NCI-H69 (cell line): ENCODE measurements around the gene SAPCD2.
"Not testable (repeated sequence)": the region's sequence is repeated elsewhere in the genome, so short reads cannot be mapped to it uniquely, and the experiment has no call there.

Experiments
- DNase-seq: peaks from one replicate; lab custom pipeline; 2025; lab: John Stamatoyannopoulos, UW

Gene SAPCD2, protein sequence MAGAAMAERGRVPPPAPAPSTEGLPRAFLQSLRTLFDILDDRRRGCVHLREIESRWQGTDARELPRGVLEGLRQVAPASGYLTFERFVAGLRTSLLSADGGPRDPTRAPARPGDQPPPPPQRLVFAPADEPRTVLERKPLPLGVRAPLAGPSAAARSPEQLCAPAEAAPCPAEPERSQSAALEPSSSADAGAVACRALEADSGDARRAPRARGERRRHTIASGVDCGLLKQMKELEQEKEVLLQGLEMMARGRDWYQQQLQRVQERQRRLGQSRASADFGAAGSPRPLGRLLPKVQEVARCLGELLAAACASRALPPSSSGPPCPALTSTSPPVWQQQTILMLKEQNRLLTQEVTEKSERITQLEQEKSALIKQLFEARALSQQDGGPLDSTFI

DNA sequence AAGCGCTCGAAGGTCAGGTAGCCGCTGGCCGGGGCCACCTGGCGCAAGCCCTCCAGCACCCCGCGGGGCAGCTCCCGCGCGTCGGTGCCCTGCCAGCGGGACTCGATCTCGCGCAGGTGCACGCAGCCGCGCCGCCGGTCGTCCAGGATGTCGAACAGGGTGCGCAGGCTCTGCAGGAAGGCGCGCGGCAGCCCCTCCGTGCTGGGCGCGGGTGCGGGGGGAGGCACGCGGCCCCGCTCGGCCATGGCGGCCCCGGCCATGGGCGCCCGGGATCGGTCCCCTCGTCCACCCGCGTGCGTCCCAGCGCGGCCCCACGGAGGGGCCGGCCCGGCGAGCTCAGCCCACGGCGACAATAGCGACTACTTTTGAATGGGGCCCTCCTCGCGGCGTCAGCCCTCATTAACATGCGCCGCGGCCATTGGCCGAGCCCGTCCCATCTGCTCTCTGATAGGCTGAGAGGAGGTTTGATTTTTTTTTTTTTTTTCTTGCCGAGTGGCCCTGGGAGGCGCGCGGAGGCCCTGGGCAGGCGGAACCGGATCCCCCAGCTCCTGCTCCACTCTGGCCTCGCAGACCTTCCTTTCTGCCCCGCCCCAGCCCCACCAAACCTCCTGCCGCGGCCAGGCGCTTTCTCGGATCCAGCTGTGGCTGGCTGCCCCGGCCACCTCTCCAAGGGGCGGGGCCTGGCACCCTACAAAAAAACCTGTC is at the start of gene SAPCD2:
TSS of gene SAPCD2 (minus strand) at position 357 of the 705 bp plus-strand sequence. CDS start at position 260, 97 bp downstream.
- peak; percentile 97 for DNase-seq

DNA sequence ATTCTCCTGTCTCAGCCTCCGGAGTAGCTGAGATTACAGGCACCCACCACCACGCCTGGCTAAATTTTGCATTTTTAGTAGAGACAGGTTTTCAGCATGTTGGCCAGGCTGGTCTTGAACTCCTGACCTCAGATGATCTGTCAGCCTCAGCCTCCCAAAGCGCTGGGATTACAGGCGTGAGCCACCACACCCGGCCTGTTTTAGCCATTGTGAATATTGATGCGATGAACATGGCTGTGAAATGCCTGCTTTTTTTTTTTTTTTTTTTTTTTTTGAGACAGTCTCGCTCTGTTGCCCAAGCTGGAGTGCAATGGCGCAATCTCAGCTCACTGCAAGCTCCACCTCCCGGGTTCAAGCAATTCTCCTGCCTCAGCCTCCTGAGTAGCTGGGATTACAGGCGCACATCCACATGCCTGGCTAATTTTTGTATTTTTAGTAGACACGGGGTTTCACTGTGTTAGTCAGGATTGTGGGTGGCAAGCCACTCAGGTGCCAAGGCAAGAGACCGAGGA is 47.8 kb upstream of the SAPCD2 start:
- not testable (repeated sequence) for DNase-seq

DNA sequence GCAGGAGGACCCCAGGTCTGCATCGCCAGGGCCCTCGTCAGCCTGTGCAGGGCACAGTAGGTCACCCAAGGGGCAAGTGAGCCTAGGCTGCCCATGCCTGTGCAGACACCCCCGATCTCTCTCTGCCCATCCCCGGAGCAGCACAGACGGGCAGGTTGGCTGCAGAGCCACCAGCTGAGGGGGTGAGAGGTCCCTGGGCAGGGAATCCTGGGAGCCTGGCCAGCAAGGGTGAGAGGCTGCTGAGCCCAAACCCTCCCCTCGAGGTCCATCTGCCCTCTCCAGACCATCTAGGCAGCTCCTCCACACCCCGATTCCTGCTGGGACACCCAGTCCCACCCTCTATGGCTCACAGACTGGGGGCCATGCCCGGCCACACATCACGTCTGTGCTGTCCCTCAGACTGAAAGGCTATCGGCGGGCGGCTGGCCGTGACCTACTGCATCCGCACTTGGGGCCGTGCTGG is 46.9 kb upstream of the SAPCD2 start:
- no peak for DNase-seq

DNA sequence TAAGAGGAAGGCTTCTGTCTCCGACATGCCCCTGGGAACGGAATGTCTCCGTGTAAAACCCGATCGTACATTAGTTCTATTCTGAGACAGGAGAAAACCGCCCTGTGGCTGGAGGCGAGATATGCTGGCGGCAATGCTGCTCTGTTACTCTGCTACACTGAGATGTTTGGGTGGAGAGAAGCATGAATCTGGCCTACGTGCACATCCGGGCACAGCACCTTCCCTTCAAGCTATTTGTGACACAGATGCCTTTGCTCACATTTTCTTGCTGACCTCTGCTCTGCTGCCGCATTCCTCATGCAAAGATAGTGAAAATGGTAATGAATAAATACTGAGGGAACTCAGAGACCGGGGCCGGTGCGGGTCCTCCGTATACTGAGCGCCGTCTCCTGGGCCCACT is 46.4 kb upstream of the SAPCD2 start:
- DNase-seq, result no peak

DNA sequence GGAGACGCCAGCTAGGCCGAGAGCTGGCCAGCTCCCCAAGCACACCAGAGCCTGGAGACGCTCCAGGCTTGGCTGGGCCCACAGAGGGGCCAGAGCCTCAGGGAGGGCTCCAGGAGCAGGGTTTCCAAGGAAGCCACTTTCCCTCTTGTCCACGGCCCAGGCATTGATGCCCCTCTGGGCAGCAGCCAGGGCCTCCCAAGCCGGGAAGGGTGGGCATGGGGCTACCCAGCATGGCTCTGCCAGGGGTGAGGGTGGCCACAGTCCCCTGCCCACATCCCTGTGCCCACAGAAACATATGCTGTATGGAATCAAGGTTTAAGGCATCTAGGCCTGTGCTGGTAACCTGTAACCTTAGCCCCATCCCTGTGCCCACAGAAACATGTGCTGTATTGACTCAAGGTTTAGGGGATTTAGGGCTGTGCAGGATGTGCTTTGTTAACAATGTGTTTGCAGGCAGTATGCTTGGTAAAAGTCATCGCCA is 45.7 kb upstream of the SAPCD2 start:
- DNase-seq, result no peak

DNA sequence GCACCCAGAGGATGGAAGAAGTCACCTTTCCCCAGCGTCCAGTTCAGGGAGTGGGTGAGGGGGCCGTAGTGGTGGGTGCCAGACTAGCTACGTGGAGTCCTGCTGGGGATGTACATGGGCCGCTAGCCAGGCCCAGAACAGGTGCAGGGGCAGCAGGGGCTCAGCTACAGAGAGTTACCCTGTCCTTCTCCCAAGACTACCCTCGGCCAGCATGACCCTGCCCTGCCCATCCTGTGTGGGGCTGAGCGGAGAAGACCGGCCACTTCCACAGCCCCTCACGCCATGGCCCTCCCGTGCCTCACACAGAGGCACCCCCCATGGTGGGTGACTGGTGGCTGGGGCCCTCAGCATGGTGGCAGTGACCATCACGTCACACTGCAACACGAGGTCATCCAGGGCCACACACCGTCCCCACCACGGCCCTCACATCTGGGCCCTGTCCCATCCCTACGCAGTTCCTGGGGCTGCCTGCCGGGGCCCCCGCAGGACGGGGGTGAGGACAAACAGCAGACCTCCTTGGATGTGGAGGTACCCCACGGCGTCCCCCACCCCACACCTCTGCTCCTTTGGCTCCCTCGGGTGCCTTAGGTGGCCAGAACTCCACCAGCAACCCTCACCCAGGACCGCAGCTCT is 45.2 kb upstream of the SAPCD2 start:
- no peak for DNase-seq

DNA sequence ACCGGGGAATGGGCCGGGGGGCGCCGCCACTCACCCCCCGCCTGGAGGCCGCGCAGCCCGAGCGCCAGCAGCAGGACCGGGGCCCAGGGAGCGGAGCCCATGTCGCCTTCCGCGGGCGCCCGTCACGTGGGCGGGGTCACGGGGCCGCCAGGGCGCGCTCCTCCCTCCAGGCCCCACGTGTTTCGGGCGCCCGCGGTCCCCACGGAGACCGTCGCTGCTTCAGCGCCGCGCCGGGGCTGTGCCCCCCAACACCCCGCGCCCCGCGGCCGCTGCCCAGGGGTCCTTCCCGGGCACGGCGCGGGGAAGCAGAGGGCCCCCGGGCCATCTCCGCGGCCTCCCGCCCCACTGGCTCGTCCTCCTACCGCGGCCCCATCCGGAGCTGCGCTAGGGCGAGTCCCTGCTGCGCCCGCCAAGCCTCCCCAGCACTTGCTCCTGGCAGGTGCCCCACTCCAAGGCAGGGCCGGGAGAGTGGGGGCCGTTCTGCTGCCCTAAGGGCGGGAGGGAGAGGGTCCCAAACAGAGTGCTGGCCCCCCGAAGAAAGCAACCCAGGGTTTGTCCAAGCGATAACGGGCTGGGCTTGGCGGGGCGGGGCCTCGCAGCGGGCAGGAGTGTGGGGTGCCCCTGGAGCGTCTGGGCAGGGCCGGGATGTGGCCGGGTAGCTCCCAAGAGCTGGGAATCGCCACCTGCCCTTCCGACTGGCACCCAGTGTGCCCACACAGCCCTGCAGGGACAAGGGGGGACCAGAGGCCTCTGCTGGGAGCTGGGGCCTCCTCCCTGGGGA is 44.4 kb upstream of the SAPCD2 start, which contains the start of gene DPP7:
TSS of gene DPP7 (minus strand) at position 121 of the 781 bp plus-strand sequence. CDS start at position 101, 20 bp downstream.
- peak; percentile 83 for DNase-seq

DNA sequence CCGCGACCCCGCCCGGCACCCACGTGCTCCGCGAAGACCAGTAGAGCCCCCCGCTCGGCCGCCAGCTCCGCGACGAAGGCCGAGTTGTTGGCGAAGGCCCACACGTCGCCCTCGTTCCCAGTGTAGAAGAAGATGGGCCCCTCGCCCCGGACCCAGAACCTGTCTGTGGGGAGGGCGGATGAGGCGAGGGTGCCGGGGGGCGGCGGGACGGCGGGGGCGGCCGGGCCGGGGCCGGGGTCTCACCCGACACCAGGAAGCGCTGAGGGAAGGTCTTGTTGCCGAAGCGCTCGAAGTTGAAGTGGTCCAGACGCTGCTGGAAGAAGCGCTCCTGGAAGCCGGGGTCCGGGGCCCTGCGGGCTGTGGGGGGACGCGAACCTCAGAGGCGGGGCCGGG is 43.9 kb upstream of the SAPCD2 start:
- no peak for DNase-seq

DNA sequence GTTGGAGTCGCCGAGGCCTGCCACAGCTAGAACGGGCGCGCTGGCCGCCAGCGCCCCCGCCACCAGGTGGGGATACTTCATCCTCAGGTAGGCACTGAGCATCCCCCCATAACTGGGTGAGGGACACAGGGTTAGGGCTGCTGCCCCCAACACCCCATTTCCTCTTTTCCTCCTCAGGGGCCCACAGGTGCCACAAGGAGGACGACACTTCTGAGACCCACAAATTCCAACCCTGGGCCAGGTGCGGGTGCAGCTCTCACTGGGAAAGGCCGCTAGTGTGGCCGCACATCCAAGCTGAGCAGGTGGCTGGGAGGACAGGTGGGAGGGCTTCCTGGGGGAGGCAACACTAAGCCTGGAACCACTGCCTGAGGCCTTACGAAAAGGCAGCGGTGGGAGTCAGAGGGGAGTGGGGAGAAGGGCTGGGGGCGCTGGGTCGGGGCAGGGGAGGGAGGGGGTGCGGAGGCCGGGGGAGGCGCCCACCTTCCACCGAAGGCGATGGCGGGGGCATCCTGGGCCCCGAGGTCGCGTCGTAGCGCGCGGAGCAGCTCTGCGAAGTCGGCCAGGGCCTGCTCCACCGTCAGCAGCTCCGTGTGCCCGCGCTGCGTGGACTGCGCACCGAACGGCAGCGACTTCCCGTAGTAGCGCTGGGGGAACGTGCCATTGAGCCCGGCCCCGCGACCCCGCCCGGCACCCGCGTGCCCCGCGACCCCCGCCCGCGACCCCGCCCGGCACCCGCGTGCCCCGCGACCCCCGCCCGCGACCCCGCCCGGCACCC is 43.2 kb upstream of the SAPCD2 start:
- DNase-seq, result no peak

DNA sequence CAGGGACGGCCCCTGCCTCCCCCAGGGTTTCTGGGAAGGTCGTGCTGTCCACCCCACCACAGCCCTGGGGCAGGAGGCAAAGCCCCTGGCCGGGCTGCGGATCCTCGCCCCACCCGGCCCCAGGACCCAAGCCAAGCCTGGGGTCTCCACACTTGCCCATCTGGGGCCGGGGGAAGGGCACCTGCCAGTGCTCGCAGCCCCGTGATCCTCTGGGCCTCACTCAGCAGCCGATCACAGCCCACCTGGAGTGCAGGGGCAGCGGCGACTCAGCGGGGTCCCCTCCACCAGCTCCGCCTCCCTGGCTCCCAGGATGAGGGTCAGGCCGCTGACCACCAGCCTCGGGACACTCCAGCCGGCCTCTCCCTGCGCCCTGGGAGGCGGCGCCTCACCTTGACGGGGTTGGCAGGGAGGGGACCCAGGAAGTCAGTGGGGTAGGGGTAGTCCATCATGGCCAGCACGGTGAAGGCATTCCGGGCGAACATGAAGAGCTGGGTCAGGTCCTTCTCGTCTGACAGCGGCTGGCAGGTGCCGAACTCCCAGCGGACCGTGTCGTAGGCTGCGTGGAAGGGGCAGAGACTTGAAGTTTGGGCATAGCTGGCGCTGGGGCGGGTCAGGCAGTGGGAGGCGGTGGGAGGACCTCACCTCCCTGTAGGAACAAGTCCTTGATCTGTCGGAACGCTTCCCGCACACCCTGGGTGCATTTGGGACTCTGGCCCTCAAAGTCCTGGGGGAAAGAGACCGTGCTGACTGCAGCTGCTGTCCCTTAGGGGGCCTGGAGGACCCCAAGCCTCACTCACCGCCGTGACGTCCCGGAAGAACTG is 42.4 kb upstream of the SAPCD2 start:
- no peak for DNase-seq

DNA sequence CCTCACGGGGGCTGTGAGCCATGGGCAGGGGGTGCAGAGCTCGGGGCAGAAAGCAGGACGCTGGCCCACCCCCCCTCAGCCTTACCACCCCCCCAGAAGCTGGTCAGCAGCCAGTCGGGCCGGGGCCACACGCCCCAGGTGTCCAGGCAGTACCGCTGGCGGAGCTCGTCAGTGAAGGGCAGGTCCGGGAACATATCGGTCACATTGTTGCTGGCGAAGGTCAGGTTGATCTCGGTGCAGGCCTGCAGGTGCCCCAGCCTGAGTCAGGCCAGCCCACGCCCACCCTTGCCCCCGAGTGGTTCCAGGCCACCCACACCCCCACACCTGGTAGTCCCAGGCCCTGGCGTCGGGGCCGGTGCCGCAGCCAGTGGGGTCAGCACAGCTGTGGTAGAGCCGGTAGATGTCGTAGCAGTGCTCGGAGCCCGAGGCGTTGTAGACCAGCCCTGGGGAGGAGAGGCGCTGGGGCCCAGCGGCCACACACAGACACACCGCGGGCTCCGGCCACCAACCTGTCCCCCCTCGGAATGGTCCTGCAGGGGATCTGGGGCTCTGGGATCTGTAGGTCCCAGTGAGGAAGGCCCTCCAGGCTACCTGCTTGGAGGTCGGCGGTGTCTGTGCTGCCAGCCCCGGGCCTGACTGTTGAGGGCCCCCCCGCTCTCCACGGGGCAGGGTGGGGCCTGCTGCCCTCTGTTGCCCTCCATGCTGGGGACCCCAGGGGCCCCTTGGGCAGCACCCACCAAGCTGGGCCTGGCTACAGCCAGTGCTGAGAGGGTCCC is 41.6 kb upstream of the SAPCD2 start:
- no peak for DNase-seq

DNA sequence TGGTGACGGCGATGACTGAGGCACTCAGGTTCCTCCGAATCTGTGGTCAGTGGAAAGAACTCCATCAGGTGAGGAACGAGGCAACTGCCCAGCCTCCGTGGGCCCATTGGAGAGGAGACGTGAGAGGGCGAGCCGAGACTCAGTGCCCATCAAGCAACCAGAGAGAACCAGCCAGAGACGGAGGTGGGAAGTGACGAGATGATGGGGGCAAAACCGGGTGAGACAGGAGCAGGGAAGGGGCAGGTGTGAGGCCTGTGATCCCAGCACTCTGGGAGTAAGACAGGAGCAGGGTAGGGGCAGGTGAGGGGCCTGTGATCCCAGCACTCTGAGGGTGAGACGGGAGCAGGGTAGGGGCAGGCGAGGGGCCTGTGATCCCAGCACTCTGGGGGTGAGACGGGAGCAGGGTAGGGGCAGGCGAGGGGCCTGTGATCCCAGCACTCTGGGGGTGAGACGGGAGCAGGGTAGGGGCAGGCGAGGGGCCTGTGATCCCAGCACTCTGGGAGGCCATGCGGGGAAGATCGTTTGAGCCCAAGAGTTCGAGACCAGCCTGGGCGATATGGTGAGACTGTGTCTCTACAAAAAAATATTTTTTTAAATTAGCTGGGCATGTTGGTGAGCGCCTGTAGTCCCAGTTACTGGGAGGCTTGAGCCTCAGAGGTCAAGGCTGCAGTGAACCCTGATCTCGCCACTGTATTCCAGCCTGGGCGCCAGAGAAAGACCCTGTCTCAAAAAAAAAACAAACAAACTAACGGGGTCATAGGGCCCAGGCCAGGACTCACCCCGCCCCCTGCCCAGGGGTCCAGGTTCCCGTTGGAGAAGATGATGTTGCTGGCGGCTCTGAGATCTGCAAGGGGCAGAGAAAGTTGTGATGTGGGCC is 40.8 kb upstream of the SAPCD2 start:
- DNase-seq, result no peak

DNA sequence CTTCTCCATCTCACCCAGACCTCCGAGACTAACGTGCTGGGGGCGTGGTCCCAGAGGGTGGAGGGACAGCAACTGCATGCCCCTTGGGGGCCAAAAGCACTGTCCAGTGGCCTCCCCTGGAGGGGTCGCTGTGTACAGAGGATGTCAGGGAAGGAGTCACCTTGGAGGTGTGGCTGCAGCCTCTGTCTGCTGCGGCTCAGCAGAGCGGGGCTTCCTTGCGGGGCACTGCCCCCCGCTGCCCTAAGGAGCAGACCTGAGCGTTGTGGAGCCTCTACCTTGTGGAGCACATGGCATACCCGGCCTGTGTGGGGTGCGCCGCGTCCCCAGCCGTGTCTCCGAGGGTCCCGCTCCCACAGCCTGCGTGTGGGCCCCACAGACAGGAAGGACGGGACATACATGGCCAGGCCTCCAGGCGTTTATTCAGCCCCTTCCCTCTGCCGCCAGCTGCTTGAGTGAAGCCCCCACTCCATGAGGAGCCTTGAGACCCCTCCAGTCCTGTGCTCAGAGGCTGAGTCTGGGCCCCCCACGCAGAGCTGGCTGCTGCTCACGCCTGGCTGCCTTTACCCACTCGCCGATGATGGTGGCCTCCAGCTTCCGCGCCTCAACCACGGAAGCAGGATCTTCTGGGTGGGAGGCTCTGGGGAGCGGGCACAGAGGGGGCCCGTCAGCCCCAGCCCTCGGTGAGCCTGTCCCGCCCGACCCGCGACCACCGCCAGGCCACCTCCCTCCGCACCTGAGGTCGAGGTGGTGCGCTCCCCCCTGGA is 40.0 kb upstream of the SAPCD2 start:
- DNase-seq, result no peak

DNA sequence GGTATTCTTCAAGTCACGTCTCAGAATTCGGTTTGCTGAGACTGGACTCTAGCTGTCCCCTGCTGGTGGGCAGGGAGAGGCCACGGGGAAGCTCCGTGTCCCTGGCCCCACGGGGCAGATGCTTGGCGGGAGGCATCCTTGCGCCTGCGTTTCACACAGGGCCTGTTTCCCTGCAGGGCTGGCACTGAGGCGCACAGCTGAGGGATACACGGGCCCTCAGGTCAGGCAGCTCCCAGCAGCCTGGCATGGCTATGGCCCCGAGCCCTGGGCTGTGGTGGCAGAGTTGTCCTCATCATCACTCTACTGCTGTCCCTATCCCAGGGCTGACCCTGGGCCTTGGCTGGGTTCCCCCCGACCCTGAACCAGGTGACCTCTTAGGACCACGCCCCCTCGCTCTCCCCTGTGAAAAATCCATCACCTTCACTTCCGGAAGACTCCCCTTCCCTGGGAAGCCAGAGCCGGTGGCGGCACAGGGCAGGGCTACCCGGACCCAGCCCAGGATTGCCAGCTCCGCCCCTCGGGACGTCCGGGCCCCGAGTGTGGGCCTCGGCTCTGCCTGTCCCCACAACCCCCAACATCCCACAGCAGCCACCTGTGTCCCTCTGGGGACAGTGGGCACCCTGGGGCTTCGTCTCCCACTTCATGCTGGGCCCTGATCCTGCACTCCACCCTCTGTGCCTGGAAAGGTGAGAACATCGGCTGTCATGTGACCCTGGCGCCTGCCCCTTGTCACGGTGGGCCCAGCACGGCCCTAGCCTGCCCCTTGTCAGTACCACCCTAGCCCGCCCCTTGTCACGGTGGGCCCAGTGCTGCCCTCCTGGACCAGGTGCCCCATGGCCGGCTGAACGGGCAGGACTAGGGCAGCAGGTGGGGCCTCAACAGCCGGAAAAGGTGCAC is 39.1 kb upstream of the SAPCD2 start:
- DNase-seq, result no peak

DNA sequence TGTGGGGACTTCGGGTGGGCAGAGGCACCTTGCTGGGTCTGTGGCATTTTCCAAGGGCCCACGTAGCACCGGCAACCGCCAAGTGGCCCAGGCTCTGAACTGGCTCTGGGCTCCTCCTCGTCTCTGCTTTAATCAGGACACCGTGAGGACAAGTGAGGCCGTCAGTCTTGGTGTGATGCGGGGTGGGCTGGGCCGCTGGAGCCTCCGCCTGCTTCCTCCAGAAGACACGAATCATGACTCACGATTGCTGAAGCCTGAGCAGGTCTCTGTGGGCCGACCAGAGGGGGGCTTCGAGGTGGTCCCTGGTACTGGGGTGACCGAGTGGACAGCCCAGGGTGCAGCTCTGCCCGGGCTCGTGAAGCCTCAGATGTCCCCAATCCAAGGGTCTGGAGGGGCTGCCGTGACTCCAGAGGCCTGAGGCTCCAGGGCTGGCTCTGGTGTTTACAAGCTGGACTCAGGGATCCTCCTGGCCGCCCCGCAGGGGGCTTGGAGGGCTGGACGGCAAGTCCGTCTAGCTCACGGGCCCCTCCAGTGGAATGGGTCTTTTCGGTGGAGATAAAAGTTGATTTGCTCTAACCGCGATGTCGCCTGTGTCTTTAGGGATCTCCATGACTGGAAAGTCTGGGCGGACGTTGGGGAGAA is 38.4 kb upstream of the SAPCD2 start:
- no peak for DNase-seq

DNA sequence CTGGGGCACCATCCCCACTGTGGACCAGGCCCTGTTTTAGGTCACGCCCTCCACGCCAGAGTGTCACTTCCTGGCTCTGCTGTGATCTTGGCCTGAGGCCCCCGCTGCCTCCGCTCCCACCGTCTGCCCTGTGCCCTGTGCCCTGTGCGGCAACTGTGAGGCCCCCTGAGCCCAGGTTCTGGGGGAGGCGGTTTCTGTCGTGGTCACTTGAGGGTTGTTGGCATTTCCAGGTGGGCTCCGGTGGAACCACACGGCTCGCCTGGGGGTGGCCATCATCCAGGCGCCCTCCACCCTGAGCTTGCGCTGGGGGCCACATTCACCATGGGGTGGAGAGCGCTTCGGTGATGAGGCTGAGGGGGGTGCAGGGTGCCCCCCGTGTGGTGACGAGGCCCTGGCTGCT is 37.6 kb upstream of the SAPCD2 start:
- DNase-seq, result no peak
